Dedifferentiated amniotic fluid mesenchymal stem cell (primary cell): ENCODE results near the gene NLRP4.

Experiments used
- DNase-seq: peaks from one replicate; pipeline ENCODE4 v3.0.0-alpha.2; 2016; ENCODE audit errors: extremely low spot score

The NLRP4 gene

DNA sequence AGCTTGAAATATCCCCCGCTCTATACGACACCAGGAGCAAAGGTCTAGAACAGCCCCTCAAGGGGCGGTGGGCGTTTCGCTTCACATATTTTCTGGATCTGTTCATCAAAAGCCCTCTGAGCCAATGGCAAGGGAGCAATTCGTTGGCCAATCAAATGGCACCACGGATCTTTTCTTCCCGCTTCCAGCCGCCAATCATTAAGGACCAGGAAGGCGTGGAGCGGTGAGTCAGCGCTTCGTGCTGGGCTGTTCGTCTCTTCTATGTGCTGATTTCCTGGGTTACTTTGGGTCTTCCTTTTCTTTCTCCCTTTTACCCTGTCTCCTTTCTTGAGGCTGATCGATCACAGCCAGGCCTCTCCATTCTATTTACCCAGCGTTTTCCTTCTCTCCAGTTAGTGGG lies at the start of gene NLRP4:
Gene NLRP4 (plus strand): TSS at position 201 of the 400 bp plus-strand sequence. CDS start 15,541 bp downstream, outside the sequence.
- DNase-seq = no peak

DNA sequence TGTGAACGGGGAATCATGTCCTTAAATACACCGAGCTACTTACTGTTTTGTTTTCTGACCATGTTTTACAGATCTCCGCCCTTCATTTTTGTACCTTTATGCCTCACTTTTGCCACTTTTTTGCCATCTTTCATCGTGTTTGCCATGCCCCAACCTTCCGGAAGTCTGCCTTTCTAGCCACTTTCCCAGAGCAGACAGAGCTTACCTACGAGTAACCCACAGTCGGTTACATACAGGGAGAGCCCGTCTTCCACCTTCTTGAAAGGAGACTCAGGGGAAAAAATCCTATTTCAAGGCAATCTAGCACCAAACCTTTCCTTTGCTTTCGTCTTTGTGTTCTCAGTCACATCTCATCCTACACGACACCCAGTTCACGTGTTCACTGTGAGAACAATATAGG lies 41.3 kb upstream of the NLRP4 start:
- no peak for DNase-seq

DNA sequence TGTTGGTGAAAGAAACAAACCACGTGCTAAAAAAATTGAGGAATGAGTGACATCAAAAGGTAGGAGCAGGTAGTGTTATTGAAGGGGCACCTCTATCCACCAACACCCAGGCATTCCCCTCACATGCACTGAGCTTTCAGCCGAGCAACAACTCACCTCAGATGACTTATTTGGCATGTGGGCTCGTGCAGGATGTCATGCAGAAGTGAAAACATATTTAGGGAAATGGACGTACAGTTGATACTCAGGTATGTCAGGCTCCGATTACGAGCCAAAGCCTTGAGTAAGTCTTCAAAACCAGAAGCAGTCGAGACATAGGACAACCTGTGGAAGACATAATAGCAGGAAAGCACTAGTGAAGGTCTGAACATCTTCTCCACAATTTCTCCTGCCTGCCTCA lies 34.9 kb upstream of the NLRP4 start:
- no peak for DNase-seq

GRCh38 chr19:55802281-55802680 lies 34.1 kb upstream of the NLRP4 start:
- no peak for DNase-seq

DNA sequence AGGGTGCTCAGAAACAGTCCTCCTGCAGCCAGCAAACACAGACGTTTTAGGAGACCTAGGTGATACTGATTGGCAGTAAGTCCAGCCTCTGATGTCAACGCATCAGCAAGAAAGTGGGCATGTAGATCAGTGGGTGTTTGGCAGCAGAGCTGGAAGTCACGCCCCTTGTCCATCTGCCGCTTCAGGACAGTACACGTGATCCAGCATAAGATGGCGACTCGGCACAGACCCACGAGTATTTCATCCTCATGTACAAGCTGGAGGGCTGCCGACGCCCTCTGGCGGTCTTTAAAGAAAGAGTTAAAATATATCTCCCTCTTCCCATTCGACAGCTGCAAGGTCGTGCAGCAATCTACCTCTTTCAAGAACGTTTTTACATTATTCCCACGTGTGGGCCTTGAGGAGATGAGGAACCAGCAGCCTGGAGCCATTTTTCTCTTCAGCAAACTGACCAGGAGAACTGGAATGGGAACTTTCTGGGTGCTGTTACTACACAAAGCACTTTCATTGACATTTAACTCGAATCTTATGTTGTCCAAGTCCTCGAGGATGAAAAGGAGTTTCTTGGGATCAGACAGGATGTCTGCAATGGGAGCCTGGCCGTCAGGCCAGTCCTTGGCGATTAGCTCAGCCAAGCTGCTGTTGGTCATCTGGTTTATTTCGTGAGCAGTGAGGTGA lies 26.8 kb upstream of the NLRP4 start:
- no peak for DNase-seq

DNA sequence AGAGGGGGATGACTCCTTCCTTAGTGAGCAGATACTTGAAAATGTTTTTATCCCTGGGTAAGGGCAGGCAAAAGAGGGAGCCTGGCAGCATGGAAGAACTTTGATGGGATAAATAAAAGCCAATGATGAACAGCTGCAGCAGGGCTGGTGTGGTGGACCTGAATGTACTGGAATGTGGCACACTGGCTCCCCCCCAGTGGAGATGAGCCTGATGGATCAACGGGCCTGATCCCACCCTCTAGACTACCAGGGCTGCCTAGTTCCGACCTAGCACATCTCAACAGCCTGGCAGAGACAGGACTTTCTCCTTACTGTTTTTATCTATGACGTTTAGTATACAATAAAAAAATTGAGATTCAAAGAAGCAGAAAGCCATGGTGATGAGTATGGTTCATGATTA lies 25.0 kb upstream of the NLRP4 start:
- no peak for DNase-seq

- DNase-seq = no peak
Measured at GRCh38 chr19:55812449-55812848, 23.9 kb upstream of the NLRP4 start.

DNA sequence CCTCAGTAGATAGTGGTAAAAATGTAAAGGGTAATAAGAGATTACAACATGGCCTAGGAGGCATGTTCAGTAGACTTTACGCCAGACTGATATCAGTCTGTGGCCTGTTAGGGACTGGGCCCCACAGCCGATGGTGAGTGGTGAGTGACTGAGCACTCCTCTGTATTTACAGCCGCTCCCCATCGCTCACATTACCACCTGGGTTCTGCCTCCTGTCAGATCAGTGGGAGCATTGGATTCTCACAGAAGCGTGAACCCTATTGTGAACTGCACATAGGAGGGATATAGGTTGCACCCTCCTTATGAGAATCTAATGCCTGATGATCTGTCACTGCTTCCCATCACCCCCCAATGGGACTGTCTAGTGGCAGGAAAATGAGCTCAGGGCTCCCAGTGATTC lies 22.4 kb upstream of the NLRP4 start:
- no peak for DNase-seq

DNA sequence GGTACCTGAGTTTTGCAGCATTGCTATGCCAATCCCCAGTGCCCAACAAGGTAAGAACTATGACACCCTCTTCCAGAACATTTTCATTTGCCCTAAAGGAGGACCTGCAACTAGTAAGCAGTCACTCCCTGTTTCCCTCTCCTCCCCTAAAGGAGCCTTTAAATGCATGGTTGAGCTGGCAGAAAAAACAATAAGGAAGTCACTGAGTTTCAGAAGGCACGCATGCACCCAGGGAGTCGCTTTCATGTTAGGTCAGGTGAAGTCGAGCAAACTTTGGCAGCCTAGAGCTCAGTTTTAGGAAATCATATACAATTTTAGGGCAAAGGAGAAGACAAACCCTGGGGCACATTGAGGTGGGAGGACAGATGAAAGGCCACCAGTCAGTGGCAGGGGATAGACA lies 16.3 kb upstream of the NLRP4 start:
- DNase-seq = no peak

DNA sequence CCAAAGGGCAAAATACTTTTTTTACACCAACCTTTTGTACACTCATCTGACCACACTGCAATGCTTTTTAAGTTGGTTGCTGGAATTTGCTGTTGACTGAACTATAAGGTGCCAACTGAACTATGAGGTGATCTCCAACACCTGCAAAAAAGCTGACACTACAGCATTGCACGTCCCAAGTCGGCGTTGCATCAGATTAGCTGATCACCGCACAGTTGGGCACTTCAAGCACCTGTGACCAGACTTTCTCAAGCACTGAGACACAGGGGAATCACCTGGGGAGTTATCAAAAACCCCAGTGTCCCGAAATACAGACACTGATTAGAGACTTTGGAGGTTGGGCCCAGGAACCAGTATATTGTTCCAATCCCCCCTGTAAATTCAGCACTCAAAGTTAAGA lies 5.7 kb upstream of the NLRP4 start:
- DNase-seq = no peak

DNA sequence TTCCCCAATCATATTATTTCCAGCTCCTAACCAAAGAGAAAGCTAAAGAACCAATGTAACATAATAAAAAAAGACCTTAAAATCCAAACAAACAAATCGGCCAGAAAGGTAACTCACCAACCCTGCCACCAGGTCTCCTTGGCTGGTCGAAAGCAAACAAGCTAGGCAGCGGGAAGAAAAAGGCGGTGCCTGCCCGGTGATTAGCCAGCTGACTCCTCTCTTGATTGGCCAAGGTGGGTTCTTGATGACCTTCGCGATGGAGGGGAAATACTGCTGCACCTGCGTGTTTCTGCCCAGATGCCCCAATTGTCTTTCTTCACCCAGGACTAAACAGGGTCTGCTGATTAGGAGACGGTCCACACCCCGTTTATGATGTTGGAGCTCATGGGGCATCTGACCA lies 4.5 kb upstream of the NLRP4 start, which contains the start of gene NLRP11:
Gene NLRP11 (minus strand): TSS at position 154 of the 400 bp plus-strand sequence. CDS start 13,825 bp downstream, outside the sequence.
- DNase-seq = no peak

- no peak for DNase-seq
Measured at GRCh38 chr19:55832676-55833075, 3.7 kb upstream of the NLRP4 start.

DNA sequence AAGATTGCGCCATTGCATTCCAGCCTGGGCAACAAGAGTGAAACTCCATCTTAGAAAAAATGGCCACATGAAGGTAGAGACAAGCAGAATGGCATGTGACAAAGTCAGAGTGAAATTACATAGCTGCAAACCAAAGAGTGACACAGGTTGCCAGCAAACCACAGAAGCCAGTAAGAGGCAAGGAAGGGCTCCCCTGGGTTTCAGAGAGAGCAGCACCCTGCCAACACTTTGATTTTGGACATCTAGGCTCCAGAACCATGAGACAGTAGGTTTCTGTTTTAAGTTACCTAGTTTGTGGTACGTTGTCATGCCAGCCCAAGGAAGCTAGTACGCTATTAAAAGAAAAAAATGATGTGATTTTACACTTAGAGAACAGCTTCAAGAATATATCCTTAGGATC lies 1.9 kb downstream of the NLRP4 start:
- no peak for DNase-seq

GRCh38 chr19:55838906-55839305 lies 2.6 kb downstream of the NLRP4 start:
- DNase-seq = no peak

GRCh38 chr19:55855160-55855559 lies 18.8 kb downstream of the NLRP4 start:
- no peak for DNase-seq

DNA sequence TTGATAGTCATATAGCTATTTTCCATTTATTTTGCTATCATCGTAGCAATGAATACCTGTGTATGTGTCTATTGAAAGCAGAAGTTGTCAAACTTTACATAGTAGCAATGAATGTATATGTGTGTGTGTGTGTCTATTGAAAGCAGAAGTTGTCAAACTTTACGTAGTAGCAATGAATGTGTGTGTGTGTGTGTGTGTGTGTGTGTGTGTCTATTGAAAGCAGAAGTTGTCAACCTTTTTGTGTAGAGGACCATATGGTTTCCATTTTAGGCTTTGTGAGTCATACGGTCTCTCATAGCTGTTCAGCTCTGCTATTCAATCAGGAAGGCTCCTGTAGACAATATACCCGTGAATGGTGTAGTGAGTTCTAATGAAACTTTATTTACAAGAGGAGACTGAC lies 20.8 kb downstream of the NLRP4 start:
- DNase-seq = no peak

DNA sequence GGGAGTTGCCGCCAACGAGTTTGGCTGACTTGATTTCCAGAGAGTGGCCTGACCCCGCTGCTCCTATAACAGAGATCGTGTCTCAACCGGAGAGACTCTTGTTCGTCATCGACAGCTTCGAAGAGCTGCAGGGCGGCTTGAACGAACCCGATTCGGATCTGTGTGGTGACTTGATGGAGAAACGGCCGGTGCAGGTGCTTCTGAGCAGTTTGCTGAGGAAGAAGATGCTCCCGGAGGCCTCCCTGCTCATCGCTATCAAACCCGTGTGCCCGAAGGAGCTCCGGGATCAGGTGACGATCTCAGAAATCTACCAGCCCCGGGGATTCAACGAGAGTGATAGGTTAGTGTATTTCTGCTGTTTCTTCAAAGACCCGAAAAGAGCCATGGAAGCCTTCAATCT lies 21.6 kb downstream of the NLRP4 start:
- DNase-seq = no peak

DNA sequence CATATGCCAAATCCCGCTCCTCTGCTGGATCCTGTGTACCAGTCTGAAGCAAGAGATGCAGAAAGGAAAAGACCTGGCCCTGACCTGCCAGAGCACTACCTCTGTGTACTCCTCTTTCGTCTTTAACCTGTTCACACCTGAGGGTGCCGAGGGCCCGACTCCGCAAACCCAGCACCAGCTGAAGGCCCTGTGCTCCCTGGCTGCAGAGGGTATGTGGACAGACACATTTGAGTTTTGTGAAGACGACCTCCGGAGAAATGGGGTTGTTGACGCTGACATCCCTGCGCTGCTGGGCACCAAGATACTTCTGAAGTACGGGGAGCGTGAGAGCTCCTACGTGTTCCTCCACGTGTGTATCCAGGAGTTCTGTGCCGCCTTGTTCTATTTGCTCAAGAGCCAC lies 22.1 kb downstream of the NLRP4 start:
- no peak for DNase-seq

GRCh38 chr19:55858969-55859368 lies 22.6 kb downstream of the NLRP4 start:
- no peak for DNase-seq

GRCh38 chr19:55866521-55866920 lies 30.2 kb downstream of the NLRP4 start:
- no peak for DNase-seq

DNA sequence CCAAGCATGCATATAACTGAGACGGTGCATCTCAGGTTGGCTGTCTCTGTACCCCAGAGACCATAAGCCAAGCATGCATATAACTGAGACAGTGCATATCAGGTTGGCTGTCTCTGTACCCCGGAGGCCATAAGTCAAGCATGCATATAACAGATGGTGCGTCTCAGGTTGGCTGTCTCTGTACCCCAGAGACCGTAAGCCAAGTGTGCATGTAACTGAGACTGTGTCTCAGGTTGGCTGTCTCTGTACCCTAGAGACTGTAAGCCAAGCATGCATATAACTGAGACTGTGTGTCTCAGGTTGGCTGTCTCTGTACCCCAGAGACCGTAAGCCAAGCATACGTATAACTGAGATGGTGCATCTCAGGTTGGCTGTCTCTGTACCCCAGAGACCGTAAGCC lies 30.8 kb downstream of the NLRP4 start:
- no peak for DNase-seq

- DNase-seq = no peak
Measured at GRCh38 chr19:55870736-55871135, 34.4 kb downstream of the NLRP4 start.

- DNase-seq = no peak
Measured at GRCh38 chr19:55877211-55877610, 40.9 kb downstream of the NLRP4 start.

DNA sequence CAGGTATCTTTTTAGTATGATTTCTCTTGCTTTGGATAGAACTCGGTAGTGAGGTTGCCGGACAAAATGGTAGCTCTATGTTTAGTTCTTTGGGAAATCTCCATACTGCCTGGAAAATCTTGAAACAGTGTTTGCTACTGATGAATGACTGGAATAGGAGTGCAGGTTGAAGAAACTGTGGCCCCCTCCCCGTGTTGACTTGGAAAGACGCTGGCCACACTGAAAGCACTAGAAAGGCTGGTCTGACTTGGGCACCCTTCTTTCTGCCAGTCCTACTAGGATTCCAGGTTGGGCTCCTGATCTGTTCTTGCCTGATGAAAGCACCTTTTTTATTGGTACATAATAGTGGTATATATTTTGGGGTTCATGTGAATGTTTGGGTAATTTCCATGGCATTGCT lies 46.3 kb downstream of the NLRP4 start:
- DNase-seq = no peak
